Endothelial cell of umbilical vein (primary cell): Measurements from ENCODE around the gene DDX3Y. TPM values are rescaled to one million over a fixed set of nuclear protein-coding genes. Genes with fewer than 3 reads are reported as not detected.

Experiments used
- BruUV-seq: library from RNA; stranded (reverse); fragments of 400-500 nt; replicated peaks from 2 replicates; lab custom pipeline; 2021; lab: Mats Ljungman, UMichigan
- CTCF ChIA-PET: fragments of 300-600, 350-600 bp; sonication (Branson Sonifier 250); formaldehyde crosslinking; loops from one replicate; lab custom pipeline; 2021; ENCODE audit warnings: antibody characterized with exemption, inconsistent platforms; lab: Charles Lee
- POLR2A ChIA-PET: fragments of 300-600, 350-600 bp; sonication (Branson Sonifier 250); formaldehyde crosslinking; loops from one replicate; lab custom pipeline; 2021; ENCODE audit warnings: antibody characterized with exemption, inconsistent platforms; lab: Charles Lee
- DNase-seq: peaks from one replicate; pipeline ENCODE4 v3.0.0-alpha.2; 2011; ENCODE audit warnings: low read depth, low spot score
- FAIRE-seq: peaks from 2 replicates; lab custom pipeline; 2011; peaks lifted over from hg19 to GRCh38; lab: Jason Lieb, UNC
- H2AFZ ChIP-seq: 2 replicates; pipeline ENCODE4 v1.6.0; 2012; ENCODE audit warnings: low read depth, low read length, control low read depth, inconsistent platforms
- H3K27ac ChIP-seq: 2 replicates; pipeline ENCODE4 v1.5.1; 2011; ENCODE audit warnings: low read depth, mild to moderate bottlenecking, control low read depth, low read length, moderate library complexity; ENCODE audit not compliant: insufficient read depth
- H3K27me3 ChIP-seq, 2 experiments: 2 replicates each; pipeline versions ENCODE4 v1.6.0 to v1.6.1; 2011; ENCODE audit warnings: low read length in 2 of 2, mixed read lengths in 1 of 2; ENCODE audit not compliant: control insufficient read depth in 2 of 2, insufficient read depth in 2 of 2
- H3K36me3 ChIP-seq, 2 experiments: 2 replicates in 1 of 2; 3 replicates in 1 of 2; pipeline ENCODE4 v1.5.1; 2011; ENCODE audit warnings: low read length in 2 of 2, mild to moderate bottlenecking in 1 of 2, moderate library complexity in 1 of 2; ENCODE audit not compliant: control insufficient read depth in 2 of 2, insufficient read depth in 2 of 2; ENCODE audit errors: extremely low read depth in 1 of 2
- H3K4me1 ChIP-seq: 3 replicates; pipeline ENCODE4 v1.5.1; 2011; ENCODE audit warnings: mild to moderate bottlenecking, low read length; ENCODE audit not compliant: control insufficient read depth, insufficient read depth; ENCODE audit errors: extremely low read depth
- H3K4me2 ChIP-seq: 2 replicates; pipeline ENCODE4 v1.6.1; 2011; ENCODE audit warnings: low read length, control low read depth, mixed read lengths; ENCODE audit not compliant: insufficient read depth
- H3K4me3 ChIP-seq, 3 experiments: fragments of 200-600 bp in 1 of 3; sonication (generic), shearing (Covaris generic) in 1 of 3; replicated peaks in 1 of 3; 2 replicates each; pipeline ENCODE4 v1.5.1; 2011 to 2016; ENCODE audit warnings: control low read depth in 3 of 3, low read length in 3 of 3, mild to moderate bottlenecking in 2 of 3, inconsistent platforms in 1 of 3, low read depth in 1 of 3, moderate library complexity in 1 of 3; ENCODE audit not compliant: insufficient read depth in 1 of 3
- H3K79me2 ChIP-seq: 2 replicates; pipeline ENCODE4 v1.6.0; 2012; ENCODE audit warnings: low read length, inconsistent platforms; ENCODE audit not compliant: control insufficient read depth, insufficient read depth
- H3K9ac ChIP-seq: replicated peaks from 2 replicates; pipeline ENCODE3; 2011; ENCODE audit warnings: low read length, control low read depth; ENCODE audit not compliant: insufficient read depth; ENCODE audit errors: extremely low read depth
- H3K9me1 ChIP-seq: replicated peaks from 3 replicates; pipeline ENCODE4 v1.6.0; 2011; ENCODE audit warnings: mild to moderate bottlenecking, low read length; ENCODE audit not compliant: control insufficient read depth, insufficient read depth; ENCODE audit errors: extremely low read depth
- H3K9me3 ChIP-seq: replicated peaks from 2 replicates; pipeline ENCODE4 v1.5.1; 2012; ENCODE audit warnings: low read length, inconsistent platforms; ENCODE audit not compliant: control insufficient read depth, insufficient read depth
- H4K20me1 ChIP-seq: replicated peaks from 2 replicates; pipeline ENCODE3; 2011; ENCODE audit warnings: mild to moderate bottlenecking, low read length; ENCODE audit not compliant: control insufficient read depth, insufficient read depth; ENCODE audit errors: extremely low read depth
- EZH2 ChIP-seq: IDR thresholded peaks from 2 replicates; pipeline ENCODE4 v1.6.1; 2012; ENCODE audit warnings: borderline replicate concordance, low read depth, mild to moderate bottlenecking, moderate library complexity, low read length, inconsistent platforms; ENCODE audit not compliant: severe bottlenecking
- FOS ChIP-seq: IDR thresholded peaks from 2 replicates; pipeline ENCODE4 v1.6.1; 2011; ENCODE audit warnings: mild to moderate bottlenecking, low read length, moderate library complexity, borderline replicate concordance; ENCODE audit not compliant: insufficient read depth
- GATA2 ChIP-seq: IDR thresholded peaks from 2 replicates; pipeline ENCODE4 v1.7.0; 2011; ENCODE audit warnings: low read depth, mild to moderate bottlenecking, moderate library complexity, mixed read lengths, low read length; ENCODE audit not compliant: insufficient read length, insufficient read depth
- JUN ChIP-seq: IDR thresholded peaks from 2 replicates; pipeline ENCODE4 v1.6.1; 2011; ENCODE audit warnings: borderline replicate concordance, low read depth; ENCODE audit not compliant: insufficient read length, insufficient read depth
- MAX ChIP-seq: IDR thresholded peaks from 2 replicates; pipeline ENCODE4 v1.6.1; 2011; ENCODE audit not compliant: insufficient read depth, insufficient read length
- MYC ChIP-seq: IDR thresholded peaks from one replicate; pipeline ENCODE4 v1.6.1; 2011; ENCODE audit warnings: mild to moderate bottlenecking, low read depth, low read length
- POLR2A ChIP-seq: IDR thresholded peaks from 2 replicates; pipeline ENCODE4 v1.6.1; 2012; ENCODE audit warnings: low read depth, mild to moderate bottlenecking, control low read depth, low read length
- POLR2AphosphoS5 ChIP-seq: IDR thresholded peaks from 2 replicates; pipeline ENCODE4 v1.6.1; 2012; ENCODE audit warnings: low read depth, mild to moderate bottlenecking, control low read depth, low read length, moderate library complexity; ENCODE audit not compliant: insufficient read depth
- dilution Hi-C: fragments of 300-500 bp; cut with MboI; formaldehyde crosslinking; loops from one replicate; pipeline ENCODE4 v1.15.0; 2019; ENCODE audit warnings: low sequenced_read_pairs; ENCODE audit not compliant: extremely low pct_ligation_motif_present
- intact Hi-C: fragments of 100-400 bp; cut with micrococcal nuclease; formaldehyde crosslinking; loops from one replicate; pipeline ENCODE4 v1.10.0; 2022
- polyA plus RNA-seq, 4 experiments: library from polyadenylated mRNA; depleted of rRNA in 3 of 4; stranded (reverse) in 3 of 4; unstranded in 1 of 4; fragments of >200 nt; gene quantifications; 2 replicates each; pipeline versions ENCODE4 v1.2.1 to v1.2.3, GENCODE V29; 2011 to 2012; ENCODE audit warnings: missing spikeins in 1 of 4
- total RNA-seq: library from RNA; stranded (reverse); gene quantifications from 2 replicates; pipeline ENCODE4 v1.2.3, GENCODE V29; 2021
- TF ChIP-seq, protein P1 (sequence below), 2 donors: IDR thresholded peaks; 1 replicate in 1 of 2; 2 replicates in 1 of 2; pipeline ENCODE4 v1.5.1; 2011; ENCODE audit warnings: low read length in 2 of 2, mild to moderate bottlenecking in 2 of 2, moderate library complexity in 2 of 2, control low read depth in 1 of 2, inconsistent platforms in 1 of 2, low read depth in 1 of 2; ENCODE audit not compliant: insufficient read depth in 1 of 2; ENCODE audit errors: extremely low read depth in 1 of 2

Gene DDX3Y
- total and polyA plus RNA-seq, 2 donors (not counting 3 experiments of a cell fraction or from before 2014, with no cell fraction given), result 20.5 to 59.1 TPM

DNA sequence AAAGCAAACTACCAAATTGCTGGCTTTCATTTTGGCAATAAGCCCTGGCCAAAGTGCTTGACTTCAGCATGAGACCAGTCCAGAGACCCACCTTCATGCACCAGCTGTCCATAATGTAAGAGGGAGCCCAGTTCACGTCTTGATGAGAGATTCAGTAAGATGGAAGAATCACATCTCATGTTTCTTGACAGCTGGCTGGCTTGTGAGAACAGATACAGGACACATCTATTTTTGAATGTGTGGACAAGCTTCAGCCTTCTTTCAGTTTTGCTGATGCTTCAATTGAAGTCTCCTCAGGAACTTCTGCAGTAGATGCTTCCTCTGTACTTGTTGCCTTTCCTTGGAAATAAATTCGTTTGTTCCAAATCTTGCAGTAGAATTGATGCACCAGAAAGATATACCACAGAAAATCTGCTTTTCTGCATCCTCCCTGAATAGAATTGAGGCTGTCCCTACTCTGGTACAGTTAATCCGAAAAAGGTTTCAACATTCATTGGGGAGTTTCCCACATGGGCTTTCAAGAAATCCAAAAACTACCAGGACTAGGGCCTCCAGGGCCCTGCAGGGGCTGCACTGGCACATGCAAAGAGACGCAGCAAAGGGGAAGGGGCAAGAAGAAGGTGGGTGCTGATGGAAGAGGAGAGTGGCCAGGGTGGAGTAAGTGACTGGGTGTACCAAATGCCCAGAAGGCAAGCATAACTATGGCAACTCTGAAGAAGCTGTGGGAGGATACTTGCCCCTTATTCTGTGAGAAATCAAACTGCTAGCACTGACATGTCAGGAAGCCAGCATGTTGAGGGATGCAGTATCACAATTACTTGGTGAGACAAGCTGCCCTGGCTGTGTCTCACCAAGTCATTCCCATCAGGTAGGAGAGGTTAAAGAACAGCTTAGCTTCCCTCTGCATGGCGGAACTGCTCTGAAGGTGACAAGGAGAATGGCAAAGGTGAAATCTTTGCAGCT lies 37.3 kb downstream of the DDX3Y start:
- no peak for DNase-seq
- ChIA-PET CTCF (no interaction called here), POLR2A (no interaction called here)
- H2AFZ ChIP-seq, result no peak overlapping the region
- no peaks in the 10 kb centered on the region for H3K4me1 ChIP-seq
- H3K36me3 ChIP-seq, result no peaks in the 10 kb centered on the region
- dilution Hi-C loops, result no loop called here
- H3K4me2 ChIP-seq, result no peak overlapping the region
- intact Hi-C loops, result no loop called here
- no peak overlapping the region for H3K9ac ChIP-seq
- H3K27ac ChIP-seq, result no peak overlapping the region
- H3K27me3 ChIP-seq, result no peaks in the 10 kb centered on the region
- H3K9me3 ChIP-seq, result no peaks in the 10 kb centered on the region
- no TSS peak for BruUV-seq
- no peaks in the 10 kb centered on the region for H3K79me2 ChIP-seq
- TF ChIP-seq MAX, result no peak
- no peak for TF ChIP-seq FOS
- no peak for TF ChIP-seq GATA2
- no peak for TF ChIP-seq JUN
- no peak for TF ChIP-seq EZH2
- no peak for TF ChIP-seq MYC
- TF ChIP-seq, protein P1, sequence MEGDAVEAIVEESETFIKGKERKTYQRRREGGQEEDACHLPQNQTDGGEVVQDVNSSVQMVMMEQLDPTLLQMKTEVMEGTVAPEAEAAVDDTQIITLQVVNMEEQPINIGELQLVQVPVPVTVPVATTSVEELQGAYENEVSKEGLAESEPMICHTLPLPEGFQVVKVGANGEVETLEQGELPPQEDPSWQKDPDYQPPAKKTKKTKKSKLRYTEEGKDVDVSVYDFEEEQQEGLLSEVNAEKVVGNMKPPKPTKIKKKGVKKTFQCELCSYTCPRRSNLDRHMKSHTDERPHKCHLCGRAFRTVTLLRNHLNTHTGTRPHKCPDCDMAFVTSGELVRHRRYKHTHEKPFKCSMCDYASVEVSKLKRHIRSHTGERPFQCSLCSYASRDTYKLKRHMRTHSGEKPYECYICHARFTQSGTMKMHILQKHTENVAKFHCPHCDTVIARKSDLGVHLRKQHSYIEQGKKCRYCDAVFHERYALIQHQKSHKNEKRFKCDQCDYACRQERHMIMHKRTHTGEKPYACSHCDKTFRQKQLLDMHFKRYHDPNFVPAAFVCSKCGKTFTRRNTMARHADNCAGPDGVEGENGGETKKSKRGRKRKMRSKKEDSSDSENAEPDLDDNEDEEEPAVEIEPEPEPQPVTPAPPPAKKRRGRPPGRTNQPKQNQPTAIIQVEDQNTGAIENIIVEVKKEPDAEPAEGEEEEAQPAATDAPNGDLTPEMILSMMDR (IDR thresholded peaks at IDR 0.05; ENCODE audit: extremely low read depth in 1 of 2, insufficient read depth in 1 of 2, low read depth in 1 of 2, low read length in 2 of 2), result no peak
- no peak for TF ChIP-seq POLR2A
- TF ChIP-seq POLR2AphosphoS5, result no peak
- FAIRE-seq, result no peak
- H3K9me1 ChIP-seq, result no peaks in the 10 kb centered on the region
- no peak overlapping the region for H3K4me3 ChIP-seq
- H4K20me1 ChIP-seq, result no peaks in the 10 kb centered on the region

Other genes starting within 250 kb of the DDX3Y start
- gene USP9Y, start 203.6 kb upstream of the DDX3Y start, total RNA-seq, result 15.8 and 17.4 TPM in 2 replicates
- gene USP9Y, start 203.6 kb upstream of the DDX3Y start, polyA plus RNA-seq, result 13.1 and 13.6 TPM in 2 replicates